Fibroblast of skin of right quadriceps (primary cell): Measurements from ENCODE around the gene GAL3ST3.
"Not testable (repeated sequence)": the region's sequence is repeated elsewhere in the genome, so short reads cannot be mapped to it uniquely, and the experiment has no call there.

Source experiments
- DNase-seq: peaks from one replicate; pipeline ENCODE4 v3.0.0-alpha.2; 2013

Gene GAL3ST3

DNA sequence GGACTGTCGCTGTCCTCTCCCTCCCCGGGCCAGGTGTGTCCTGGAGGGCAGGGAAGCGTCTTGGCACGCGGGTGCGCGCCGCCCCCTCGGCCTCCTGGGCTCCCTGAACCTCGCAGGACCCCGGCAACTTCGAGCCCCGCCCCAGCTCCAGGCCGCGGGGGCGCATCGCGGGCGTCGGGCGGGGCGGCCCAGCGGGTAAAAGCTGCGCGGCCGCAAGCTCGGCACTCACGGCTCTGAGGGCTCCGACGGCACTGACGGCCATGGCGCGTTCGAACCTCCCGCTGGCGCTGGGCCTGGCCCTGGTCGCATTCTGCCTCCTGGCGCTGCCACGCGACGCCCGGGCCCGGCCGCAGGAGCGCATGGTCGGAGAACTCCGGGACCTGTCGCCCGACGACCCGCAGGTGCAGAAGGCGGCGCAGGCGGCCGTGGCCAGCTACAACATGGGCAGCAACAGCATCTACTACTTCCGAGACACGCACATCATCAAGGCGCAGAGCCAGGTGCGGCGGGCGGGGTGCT is 37.1 kb downstream of the GAL3ST3 start, which contains the start of gene CST6:
Gene CST6 (plus strand): TSS at position 224 of the 519 bp plus-strand sequence. CDS start 37 bp downstream, at position 261.
- no peak for DNase-seq

DNA sequence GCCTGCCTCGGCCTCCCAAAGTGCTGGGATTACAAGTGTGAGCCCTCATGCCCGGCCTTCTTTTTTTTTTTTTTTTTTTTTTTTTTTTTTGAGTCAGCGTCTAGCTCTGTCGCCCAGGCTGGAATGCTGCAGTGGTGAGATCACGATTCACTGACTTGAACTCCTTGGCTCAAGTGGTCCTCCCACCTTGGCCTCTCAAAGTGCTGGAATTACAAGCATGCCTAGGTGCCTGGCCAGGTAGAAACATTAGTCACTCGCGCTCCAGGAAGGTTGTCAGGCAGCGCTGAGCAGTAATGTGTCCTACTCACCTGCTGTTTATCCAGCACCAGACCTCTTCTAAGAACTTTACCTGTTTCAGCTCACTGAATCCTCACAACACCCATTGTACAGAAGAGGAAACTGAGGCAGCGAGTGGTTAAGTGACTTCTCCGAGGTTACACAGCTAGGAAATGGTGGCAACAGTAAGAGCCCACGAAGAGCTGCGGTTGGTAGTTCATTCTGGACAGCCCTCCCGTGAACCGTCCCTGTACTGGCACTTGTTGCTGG is 37.6 kb downstream of the GAL3ST3 start:
- peak; percentile 44 for DNase-seq

DNA sequence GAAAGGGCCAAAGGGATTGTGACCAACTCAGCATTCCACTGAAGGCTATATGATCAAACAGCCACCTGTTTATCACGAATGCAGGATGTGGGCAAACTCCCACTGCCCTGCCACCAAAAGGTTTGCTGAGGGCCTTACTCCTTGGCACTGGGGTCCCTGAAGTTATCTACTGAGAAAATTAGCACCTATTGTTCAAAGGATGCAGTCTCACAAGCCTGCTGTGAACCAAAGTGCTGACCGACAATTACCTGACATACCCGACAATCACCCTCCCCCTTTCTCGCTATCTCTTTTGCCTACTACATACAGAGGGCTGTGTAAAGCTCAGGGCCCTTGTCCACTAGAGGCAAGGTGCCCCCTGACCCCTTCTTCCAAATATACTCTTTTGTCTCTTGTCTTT is 38.9 kb downstream of the GAL3ST3 start:
- not testable (repeated sequence) for DNase-seq

DNA sequence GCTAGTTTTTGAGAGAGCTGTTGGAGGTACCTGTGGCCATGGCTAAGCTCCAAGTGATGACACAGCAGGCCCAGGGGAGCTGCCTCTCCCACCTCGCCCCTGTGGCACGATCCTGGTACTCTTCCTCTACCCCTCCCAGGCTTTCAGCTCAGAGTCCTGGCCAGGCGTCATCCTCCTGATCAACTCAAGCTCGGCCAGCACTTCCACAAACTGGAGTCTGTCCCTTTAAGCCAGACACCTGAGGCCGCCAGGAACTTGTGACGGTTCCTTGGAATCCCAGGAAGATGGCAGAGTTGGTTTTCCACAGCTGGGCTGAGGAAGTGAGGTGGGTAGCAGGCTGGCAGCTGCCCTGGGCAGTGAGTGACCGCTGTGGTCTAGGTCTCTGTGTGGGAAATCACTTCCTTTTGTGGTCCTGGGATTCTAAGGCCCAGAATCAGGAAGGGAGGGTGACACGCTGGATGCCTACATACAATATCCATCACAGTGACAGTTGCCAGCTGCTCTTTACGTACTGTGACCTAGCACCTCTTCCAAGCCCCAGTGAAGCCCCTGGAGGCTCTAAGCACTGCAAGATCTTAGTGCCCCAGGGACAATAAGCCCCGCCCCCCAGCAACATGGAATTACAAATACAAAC is 40.4 kb downstream of the GAL3ST3 start:
- no peak for DNase-seq

DNA sequence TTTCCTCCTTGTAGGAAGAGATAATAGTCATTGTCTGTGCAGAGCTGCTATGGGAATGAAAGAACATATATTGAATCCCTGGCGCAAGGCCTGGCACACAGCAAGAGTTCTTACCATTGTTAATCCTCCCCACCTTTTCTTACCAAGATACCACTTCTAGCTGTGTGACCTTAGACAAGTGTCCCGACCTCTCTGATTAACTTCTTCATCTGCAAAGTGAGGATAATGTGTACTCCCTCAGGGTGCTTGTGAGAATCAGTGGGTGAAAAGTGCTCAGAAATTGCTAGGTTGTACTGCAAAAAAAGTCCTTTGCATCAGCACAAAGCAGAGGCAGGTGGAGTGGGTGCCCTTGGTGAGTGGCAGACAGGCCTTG is 40.9 kb downstream of the GAL3ST3 start:
- DNase-seq: no peak

DNA sequence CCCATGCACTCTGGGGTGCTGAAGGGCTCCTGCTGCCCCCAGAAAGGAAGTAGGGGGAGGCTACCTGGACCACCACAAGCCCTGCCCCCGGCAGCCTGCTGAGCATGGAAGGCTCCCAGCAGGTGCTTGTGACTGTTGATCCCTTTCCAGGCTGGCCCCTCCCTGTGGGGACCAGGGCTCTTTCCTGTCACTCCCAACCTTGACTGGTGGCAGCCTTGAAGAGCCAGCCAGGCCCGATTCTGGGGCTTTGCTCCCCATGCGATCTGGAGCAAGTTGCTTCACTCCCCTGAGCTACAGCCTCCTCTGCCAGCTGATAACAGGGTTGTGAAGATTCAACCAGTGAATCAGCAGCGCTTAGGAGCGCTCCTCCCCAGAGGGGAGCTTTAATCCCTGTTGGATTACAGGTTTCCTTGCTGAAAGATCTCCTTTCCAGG is 41.7 kb downstream of the GAL3ST3 start:
- no peak for DNase-seq

DNA sequence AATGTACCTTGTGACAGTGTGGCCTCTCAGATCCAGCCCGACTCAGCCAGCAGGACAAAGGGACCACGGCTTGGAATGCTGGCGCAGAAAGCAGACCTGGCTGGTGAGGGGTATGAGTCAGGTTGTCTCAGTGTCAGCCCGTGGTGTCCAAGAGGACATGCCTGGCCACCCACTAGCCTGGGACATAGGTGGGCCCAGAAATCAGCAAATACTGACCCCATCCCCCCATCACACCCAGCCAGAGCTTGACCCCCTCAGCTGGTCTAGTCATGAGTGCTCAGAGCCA is 42.1 kb downstream of the GAL3ST3 start:
- DNase-seq: no peak

DNA sequence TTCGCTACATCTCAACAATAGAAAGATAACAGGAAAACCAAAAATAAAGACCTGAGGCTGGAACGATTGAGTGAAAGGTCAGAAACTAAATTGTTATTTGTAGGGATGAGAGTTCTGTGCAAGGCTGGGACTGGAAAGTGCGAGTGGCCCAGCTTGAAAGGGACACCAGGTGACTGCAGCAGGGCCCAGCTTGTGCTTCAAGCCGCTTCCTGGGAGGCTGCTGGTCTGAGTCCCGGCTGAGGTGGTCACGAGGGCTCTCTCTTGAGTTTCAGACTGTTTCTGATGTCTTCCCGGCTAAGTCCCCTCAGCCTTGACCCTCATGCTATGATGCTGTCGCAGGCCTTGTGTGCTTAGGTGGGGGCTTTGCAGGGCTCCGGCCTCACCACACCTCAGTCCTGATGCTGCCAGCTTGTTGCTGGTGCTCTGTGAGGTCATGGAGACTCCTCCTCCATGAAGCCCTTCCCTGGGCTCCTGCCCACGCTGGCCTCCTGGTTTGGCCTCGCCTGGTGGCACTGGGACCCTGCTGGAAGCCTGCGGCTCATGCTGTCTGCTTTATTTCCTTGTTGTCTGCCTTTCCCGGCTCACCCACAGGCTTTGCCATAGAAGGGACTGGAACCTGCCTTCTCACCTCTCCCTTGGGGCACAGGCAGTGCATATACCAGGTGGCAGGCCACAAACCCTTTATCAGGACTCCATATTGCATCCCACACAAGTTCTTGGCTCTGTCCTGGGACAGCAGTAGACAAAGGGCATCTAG is 42.6 kb downstream of the GAL3ST3 start:
- no peak for DNase-seq

DNA sequence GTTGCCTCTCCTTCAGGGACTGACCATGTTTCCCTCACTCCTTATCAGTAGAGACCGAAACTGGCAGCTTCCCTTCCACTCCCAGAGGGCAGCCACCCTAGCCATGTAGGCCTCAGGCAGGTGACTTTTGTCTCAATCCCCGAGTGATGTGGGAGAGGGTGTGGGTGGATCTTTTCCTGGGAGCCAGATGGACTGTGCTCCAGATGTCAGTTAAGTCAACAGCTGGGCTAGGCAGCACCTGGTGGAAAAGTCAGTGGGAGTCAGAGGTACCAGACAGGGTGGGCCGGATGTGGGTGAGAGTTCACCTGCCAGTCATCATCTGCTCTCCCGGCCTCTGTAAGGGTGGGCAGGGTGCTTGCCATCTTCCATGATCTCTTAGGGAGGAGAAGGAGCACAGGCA is 44.8 kb downstream of the GAL3ST3 start:
- no peak for DNase-seq

DNA sequence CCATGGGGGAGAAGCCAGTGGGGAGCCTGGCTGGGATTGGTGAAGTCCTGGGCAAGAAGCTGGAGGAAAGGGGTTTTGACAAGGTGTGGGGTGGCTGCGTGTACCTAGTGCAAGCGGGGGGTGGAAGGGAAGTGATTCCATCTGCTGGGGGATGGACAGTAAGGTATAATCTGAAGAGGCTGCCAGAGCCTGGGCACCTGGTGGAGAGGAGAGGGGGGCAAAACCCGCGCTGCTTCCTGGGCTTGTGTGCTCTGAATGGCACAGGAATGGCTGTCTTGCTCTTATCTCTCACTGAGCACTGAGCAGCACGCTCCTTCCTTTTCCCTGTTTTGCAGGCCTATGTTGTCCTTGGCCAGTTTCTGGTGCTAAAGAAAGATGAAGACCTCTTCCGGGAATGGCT is 45.7 kb downstream of the GAL3ST3 start:
- no peak for DNase-seq

DNA sequence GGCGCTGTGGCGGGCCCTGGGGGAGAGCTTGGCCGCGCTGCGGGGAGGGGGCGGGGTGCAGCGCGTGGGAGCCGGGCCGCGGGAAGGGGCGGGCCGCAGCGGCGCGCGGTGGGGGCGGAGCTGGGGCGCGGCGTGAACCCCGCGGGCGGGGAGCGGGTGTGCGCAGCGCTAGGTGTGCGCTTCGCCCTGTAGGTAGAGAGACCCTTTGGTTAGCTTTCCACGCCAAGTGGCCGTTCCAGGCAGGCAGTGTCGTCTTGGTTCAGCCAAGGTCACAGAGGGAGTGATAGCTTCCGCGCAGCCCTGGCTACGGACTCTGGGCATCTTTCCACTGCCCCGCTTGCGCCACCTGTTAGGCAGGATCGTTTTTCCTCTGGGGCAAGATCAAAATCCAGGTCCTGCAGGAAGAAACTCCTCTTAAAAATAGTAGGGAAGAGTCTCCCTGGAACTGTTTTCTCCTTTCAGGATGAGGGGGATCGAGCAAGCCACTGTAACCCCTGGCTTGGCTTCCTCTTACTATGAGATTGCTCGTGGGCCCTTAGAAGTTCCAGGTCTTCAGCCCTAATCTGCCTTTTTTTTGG is 46.2 kb downstream of the GAL3ST3 start:
- DNase-seq: no peak

DNA sequence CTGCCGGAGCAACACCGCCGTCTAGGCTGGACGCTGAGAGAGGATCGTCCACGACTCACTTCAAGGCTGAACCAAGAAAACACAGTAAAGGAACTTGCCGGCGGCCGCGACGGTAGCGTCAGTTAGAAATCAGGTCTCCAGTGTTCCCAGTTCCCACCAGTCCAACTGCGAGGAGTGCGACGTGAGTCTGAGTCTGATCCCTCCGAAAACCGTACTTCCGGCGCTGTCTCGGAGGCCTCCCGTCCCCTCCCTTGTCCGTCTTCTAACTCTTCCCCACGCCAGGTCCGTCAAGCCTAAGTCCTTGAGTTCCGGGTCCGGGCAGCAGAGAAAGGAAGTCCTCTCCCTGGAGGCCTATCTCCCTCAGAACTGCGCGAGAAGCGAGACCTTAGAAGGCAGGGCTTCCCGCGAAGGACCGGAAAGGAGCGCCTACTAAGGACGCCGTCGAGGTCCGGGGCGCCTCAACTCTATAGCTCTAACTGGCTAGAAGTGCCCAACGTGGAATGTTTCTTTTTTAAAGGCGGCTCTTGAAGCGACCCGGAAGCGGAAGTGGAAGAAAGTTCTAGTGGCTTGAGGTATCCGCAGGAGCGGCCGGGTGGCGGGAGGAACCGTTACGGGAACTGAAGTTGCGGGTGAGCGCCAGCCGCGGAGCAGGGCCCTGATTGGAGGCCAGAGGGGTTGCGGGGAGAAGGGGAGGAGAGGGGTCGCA is 46.9 kb downstream of the GAL3ST3 start, which contains the start of the genes BANF1 and EIF1AD:
Gene BANF1 (plus strand): TSS at position 562 of the 706 bp plus-strand sequence. CDS start 748 bp downstream, outside the sequence.
Gene EIF1AD (minus strand): TSS at position 216 of the 706 bp plus-strand sequence. CDS start 1,768 bp downstream, outside the sequence.
- peak; percentile 98 for DNase-seq

DNA sequence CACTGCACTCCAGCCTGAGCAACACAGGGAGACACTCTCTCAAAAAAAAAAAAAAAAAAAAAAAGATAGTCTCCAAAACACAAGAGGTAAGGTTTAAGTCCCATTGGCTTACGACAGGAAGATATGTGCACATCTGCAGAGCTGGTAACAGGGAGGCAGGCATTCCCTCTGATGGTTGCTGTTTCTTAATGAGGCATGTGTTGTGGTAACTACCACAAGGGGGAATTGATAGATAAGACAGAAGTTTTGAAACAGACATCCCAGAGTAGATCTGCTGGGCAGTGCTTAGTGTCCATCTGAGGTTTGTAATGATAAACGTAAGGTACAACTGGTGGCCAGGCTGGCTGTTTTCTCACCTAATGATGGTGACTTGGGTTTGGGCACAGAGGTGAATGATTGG is 51.7 kb downstream of the GAL3ST3 start:
- no peak for DNase-seq

DNA sequence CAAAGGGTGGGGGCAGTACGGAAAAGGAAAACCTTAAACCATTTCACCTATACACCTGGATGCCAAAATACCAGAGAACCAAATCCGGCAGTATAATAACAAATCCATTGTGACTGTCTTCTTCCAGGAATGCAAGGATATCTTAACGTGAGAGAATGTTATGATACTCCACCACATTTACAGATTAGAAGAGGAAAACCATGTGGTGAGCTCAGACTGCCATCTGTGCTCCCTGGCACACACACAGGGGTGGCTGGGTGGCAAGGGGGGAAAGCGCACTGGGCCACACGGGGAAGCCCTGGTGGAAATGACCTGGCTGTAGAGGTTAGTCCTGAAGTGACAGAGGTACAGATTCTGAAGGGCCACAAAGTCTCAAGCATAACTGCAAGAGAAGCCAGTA is 56.9 kb downstream of the GAL3ST3 start:
- no peak for DNase-seq
